GM12878 (cell line): Measurements from ENCODE around the gene EHD4. TPM values are rescaled to one million over a fixed set of nuclear protein-coding genes. Genes with fewer than 3 reads are reported as not detected.

Experiments used
- ATAC-seq: fragments of 200-7000 bp; cut with Tn5 transposase; 3 replicates; pipeline ENCODE4 v1.9.1; 2020; ENCODE audit warnings: mild to moderate bottlenecking, moderate library complexity
- BruUV-seq: library from RNA; stranded (reverse); fragments of 400-500 nt; replicated peaks from 2 replicates; lab custom pipeline; 2021; lab: Mats Ljungman, UMichigan
- CTCF ChIA-PET: fragments of 300-600 bp; sonication (Branson Sonifier 250); formaldehyde crosslinking; extraction: SDS; loops from one replicate; lab custom pipeline; 2021; ENCODE audit warnings: inconsistent platforms; lab: Yijun Ruan, JAX
- POLR2A ChIA-PET: fragments of 350-600 bp; formaldehyde crosslinking; extraction: SDS; loops from one replicate; lab custom pipeline; 2021; ENCODE audit warnings: inconsistent platforms; lab: Charles Lee
- RAD21 ChIA-PET: fragments of 300-600 bp; sonication (Branson Sonifier 250); formaldehyde crosslinking; loops from one replicate; lab custom pipeline; 2023; ENCODE audit warnings: antibody characterized with exemption; ENCODE audit not compliant: unreplicated experiment; lab: Charles Lee
- SMC1A ChIA-PET: fragments of 300-600 bp; sonication (Branson Sonifier 250); formaldehyde crosslinking; loops from one replicate; lab custom pipeline; 2023; ENCODE audit not compliant: unreplicated experiment, uncharacterized antibody; lab: Charles Lee
- DNase-seq: peaks from one replicate; pipeline ENCODE4 v3.0.0-alpha.2; 2011; ENCODE audit warnings: low read depth, low spot score
- FAIRE-seq: peaks from 3 replicates; lab custom pipeline; 2011; peaks lifted over from hg19 to GRCh38; lab: Jason Lieb, UNC
- H2AFZ ChIP-seq: 2 replicates; pipeline ENCODE4 v1.6.0; 2011; ENCODE audit warnings: low read depth, low read length, control low read depth; ENCODE audit not compliant: control insufficient read depth
- H3K27ac ChIP-seq: 2 replicates; pipeline ENCODE4 v1.5.1; 2011; ENCODE audit warnings: control low read depth; ENCODE audit not compliant: control insufficient read depth, insufficient read depth
- H3K27me3 ChIP-seq, 2 experiments: replicated peaks in 1 of 2; 2 replicates each; pipeline versions ENCODE4 v1.6.0 to v1.6.1; 2011; ENCODE audit warnings: low read length in 1 of 2; ENCODE audit not compliant: control insufficient read depth in 2 of 2, insufficient read depth in 2 of 2
- H3K36me3 ChIP-seq, 2 experiments: 2 replicates each; pipeline ENCODE4 v1.5.1; 2011; ENCODE audit warnings: low read length in 1 of 2; ENCODE audit not compliant: control insufficient read depth in 2 of 2, insufficient read depth in 2 of 2
- H3K4me1 ChIP-seq: 2 replicates; pipeline ENCODE4 v1.6.1; 2011; ENCODE audit warnings: mild to moderate bottlenecking, low read length, moderate library complexity, mixed read lengths; ENCODE audit not compliant: control insufficient read depth, insufficient read depth
- H3K4me2 ChIP-seq: 2 replicates; pipeline ENCODE4 v1.6.0; 2011; ENCODE audit warnings: control low read depth; ENCODE audit not compliant: control insufficient read depth, insufficient read depth
- H3K4me3 ChIP-seq: fragments of 200-600 bp; sonication (generic); 2 replicates; pipeline ENCODE4 v1.5.1; 2016
- H3K79me2 ChIP-seq: 2 replicates; pipeline ENCODE4 v1.6.0; 2011; ENCODE audit warnings: low read length; ENCODE audit not compliant: control insufficient read depth, insufficient read depth
- H3K9ac ChIP-seq: 2 replicates; pipeline ENCODE4 v1.8.0; 2011; ENCODE audit warnings: low read length, control low read depth, mixed read lengths; ENCODE audit not compliant: control insufficient read depth, insufficient read depth
- H3K9me3 ChIP-seq: replicated peaks from 3 replicates; pipeline ENCODE4 v1.5.1; 2011; ENCODE audit warnings: mild to moderate bottlenecking, low read length; ENCODE audit not compliant: control insufficient read depth, insufficient read depth
- H4K20me1 ChIP-seq: 2 replicates; pipeline ENCODE4 v1.6.0; 2011; ENCODE audit not compliant: control insufficient read depth, insufficient read depth
- CEBPB ChIP-seq, 2 experiments: fragments of 150-350 bp in 1 of 2; IDR thresholded peaks; 2 replicates each; pipeline ENCODE4 v1.6.1; 2012 to 2014; ENCODE audit warnings: low read depth in 2 of 2, low read length in 2 of 2, borderline replicate concordance in 1 of 2, inconsistent platforms in 1 of 2
- CUX1 ChIP-seq: IDR thresholded peaks from 2 replicates; pipeline ENCODE4 v1.6.1; 2012; ENCODE audit warnings: improper control_type of control experiment, low read depth, low read length; ENCODE audit not compliant: insufficient replicate concordance
- PBX3 ChIP-seq: IDR thresholded peaks from 2 replicates; pipeline ENCODE4 v1.6.1; 2011; ENCODE audit warnings: mild to moderate bottlenecking, low read depth, low read length, moderate library complexity; ENCODE audit not compliant: insufficient replicate concordance
- SREBF2 ChIP-seq: IDR thresholded peaks from 2 replicates; pipeline ENCODE4 v1.6.1; 2012; ENCODE audit warnings: mild to moderate bottlenecking, low read length
- STAT3 ChIP-seq: IDR thresholded peaks from 2 replicates; pipeline ENCODE4 v1.6.1; 2011; ENCODE audit warnings: low read depth, low read length, improper control_type of control experiment
- WGBS: methylation state at CpG from one replicate; pipeline ENCODE4 v1.1.6; 2016; ENCODE audit warnings: low lambda C conversion rate; ENCODE audit not compliant: insufficient replicate concordance, insufficient coverage; ENCODE audit errors: missing lambda C conversion rate; 5-methylcytosine and 5-hydroxymethylcytosine counted together
- in situ Hi-C: fragments of 300-500 bp; cut with MboI; formaldehyde crosslinking; loops from 9 replicates; pipeline ENCODE4 v1.14.3; 2018; ENCODE audit warnings: mixed read lengths
- intact Hi-C: fragments of 100-400 bp; cut with micrococcal nuclease; formaldehyde crosslinking; loops from one replicate; pipeline ENCODE4 v1.14.2; 2022; ENCODE audit not compliant: unreplicated experiment
- polyA plus RNA-seq, 11 experiments: library from polyadenylated mRNA; depleted of rRNA in 4 of 11; unstranded in 6 of 11; stranded (reverse) in 5 of 11; fragments of >200 nt; fragmentation: Nextera tagmentation in 4 of 11; fragmentation: Illumina TruSeq in 1 of 11; extraction: Ambion mirVana in 4 of 11; extraction: Trizol in 1 of 11; gene quantifications; 1 replicate in 1 of 11; 2 replicates in 10 of 11; pipeline versions ENCODE4 v1.2.1 to v1.2.3, GENCODE V29; 2011 to 2016; ENCODE audit warnings: inconsistent platforms in 2 of 11, missing spikeins in 2 of 11, low read depth in 1 of 11
- total RNA-seq, 4 experiments: library from RNA; depleted of rRNA in 3 of 4; stranded (reverse); fragments of >200 nt in 3 of 4; fragmentation: Illumina TruSeq in 1 of 4; extraction: Trizol in 1 of 4; gene quantifications; 2 replicates each; pipeline versions ENCODE4 v1.2.1 to v1.2.3, GENCODE V29; 2013 to 2021

Gene EHD4
- total and polyA plus RNA-seq, 10 of the 15 experiments (the other 5 are each of a cell fraction or from before 2014, with no cell fraction given): 4.2 to 62.9 (median 44.7) TPM

- H3K27ac ChIP-seq: no peak overlapping the region
- ATAC-seq (no peak), DNase-seq (no peak), FAIRE-seq (no peak)
- H3K4me3 ChIP-seq: no peak overlapping the region
- POLR2A ChIA-PET: interaction anchor here (0.7 kb wide), 1 partner anchor 26 kb away, joined by 4 read pairs; no protein-coding TSS in a partner anchor
- 79% methylated on average over 10 of the region's 10 CpGs for WGBS
- BruUV-seq: no TSS peak
- intact Hi-C loops: no loop called here
- no peaks in the 10 kb centered on the region for H3K9me3 ChIP-seq
- H3K27me3 ChIP-seq: no peaks in the 10 kb centered on the region
- H3K4me1 ChIP-seq: no peaks in the 10 kb centered on the region
- RAD21 ChIA-PET: interaction anchor here (1.1 kb wide), 1 partner anchor 63 kb away, joined by 4 read pairs; no protein-coding TSS in a partner anchor
- SMC1A ChIA-PET: interaction anchor here (1.6 to 1.7 kb wide), 2 partner anchors 17 to 64 kb away, joined by 4 to 7 read pairs; no protein-coding TSS in a partner anchor
- H4K20me1 ChIP-seq: no peaks in the 10 kb centered on the region
- H3K79me2 ChIP-seq: no peaks in the 10 kb centered on the region
- H3K9ac ChIP-seq: no peak overlapping the region
- in situ Hi-C loops: no loop called here
- CTCF ChIA-PET: interaction anchor here (1.1 to 2.9 kb wide), 3 partner anchors 60 to 88 kb away, joined by 4 to 13 read pairs (median 8); no protein-coding TSS in a partner anchor
- no peaks in the 10 kb centered on the region for H3K36me3 ChIP-seq
- no peak overlapping the region for H2AFZ ChIP-seq
- TF ChIP-seq STAT3 (no peak), CUX1 (no peak), CEBPB (IDR thresholded peaks at IDR 0.05; ENCODE audit: borderline replicate concordance in 1 of 2, low read depth in 2 of 2, low read length in 2 of 2) (no peak), PBX3 (no peak), SREBF2 (no peak)
- TF ChIP-seq, all 136 proteins: peak for 0
- H3K4me2 ChIP-seq: no peak overlapping the region
Observed at GRCh38 chr15:41996376-41996775, 24.0 kb upstream of the EHD4 start.
